ENCODE data around the gene ELAPOR2.
"Not testable (repeated sequence)": the region's sequence is repeated elsewhere in the genome, so short reads cannot be mapped to it uniquely, and the experiment has no call there.

Gene ELAPOR2

GRCh38 chr7:87067788-87068187 lies 8.3 kb upstream of the ELAPOR2 start:
- no peak overlapping the region for H3K4me3 ChIP-seq (ENCODE audit: low read depth, low read length)
- no peak for TF ChIP-seq CTCF (IDR thresholded peaks at IDR 0.05; ENCODE audit: borderline replicate concordance, insufficient read depth, low read depth, low read length)

GRCh38 chr7:87060288-87060537 lies 759 bp upstream of the ELAPOR2 start:
- TF ChIP-seq CTCF (IDR thresholded peaks at IDR 0.05; ENCODE audit: borderline replicate concordance, insufficient read depth, low read depth, low read length): no peak
- H3K4me3 ChIP-seq (ENCODE audit: low read depth, low read length): peak overlapping the region; percentile 72

GRCh38 chr7:87058744-87059524 lies 520 bp downstream of the ELAPOR2 start:
- H3K4me3 ChIP-seq (ENCODE audit: low read depth, low read length): peak overlapping the region; percentile 78
- TF ChIP-seq CTCF (IDR thresholded peaks at IDR 0.05; ENCODE audit: borderline replicate concordance, insufficient read depth, low read depth, low read length): no peak

GRCh38 chr7:87057210-87057609 lies 2.2 kb downstream of the ELAPOR2 start:
- H3K4me3 ChIP-seq (ENCODE audit: low read depth, low read length): no peak overlapping the region
- TF ChIP-seq CTCF (IDR thresholded peaks at IDR 0.05; ENCODE audit: borderline replicate concordance, insufficient read depth, low read depth, low read length): no peak

- no peak overlapping the region for H3K4me3 ChIP-seq (ENCODE audit: low read depth, low read length)
- no peak for TF ChIP-seq CTCF (IDR thresholded peaks at IDR 0.05; ENCODE audit: borderline replicate concordance, insufficient read depth, low read depth, low read length)
These were observed 3.1 kb downstream of the ELAPOR2 start for GRCh38 chr7:87056346-87056745.

- no peak overlapping the region for H3K4me3 ChIP-seq (ENCODE audit: low read depth, low read length)
- no peak for TF ChIP-seq CTCF (IDR thresholded peaks at IDR 0.05; ENCODE audit: borderline replicate concordance, insufficient read depth, low read depth, low read length)
These were observed 10.6 kb downstream of the ELAPOR2 start for GRCh38 chr7:87048839-87049238.

- H3K4me3 ChIP-seq (ENCODE audit: low read depth, low read length): no peak overlapping the region
- no peak for TF ChIP-seq CTCF (IDR thresholded peaks at IDR 0.05; ENCODE audit: borderline replicate concordance, insufficient read depth, low read depth, low read length)
These were observed 13.0 kb downstream of the ELAPOR2 start for GRCh38 chr7:87046456-87046855.

GRCh38 chr7:87044713-87045112 lies 14.7 kb downstream of the ELAPOR2 start:
- not testable (repeated sequence) for H3K4me3 ChIP-seq (ENCODE audit: low read depth, low read length)

GRCh38 chr7:87041586-87041985 lies 17.9 kb downstream of the ELAPOR2 start:
- H3K4me3 ChIP-seq (ENCODE audit: low read depth, low read length): not testable (repeated sequence)

GRCh38 chr7:87039691-87040299 lies 19.7 kb downstream of the ELAPOR2 start:
- not testable (repeated sequence) for H3K4me3 ChIP-seq (ENCODE audit: low read depth, low read length)
